A549 (cell line): ENCODE measurements around the gene NREP. TPM values are rescaled to one million over a fixed set of nuclear protein-coding genes. Genes with fewer than 3 reads are reported as not detected.

Experiments
- ATAC-seq, 2 experiments: fragments of 200-7000 bp in 1 of 2; fragments of >200 bp in 1 of 2; cut with Nextera tagmentation in 1 of 2; cut with Tn5 transposase in 1 of 2; 3 replicates each; pipeline versions ENCODE4 v1.8.0 to v1.9.1; 2018 to 2020; ENCODE audit warnings: mild to moderate bottlenecking in 1 of 2, moderate library complexity in 1 of 2
- CTCF ChIA-PET: fragments of 300-600 bp; sonication (Branson Sonifier 250); formaldehyde crosslinking; extraction: SDS; loops from one replicate; lab custom pipeline; 2021; ENCODE audit warnings: antibody characterized with exemption, inconsistent platforms; lab: Yijun Ruan, JAX
- POLR2A ChIA-PET: fragments of 350-600 bp; formaldehyde crosslinking; extraction: SDS; loops from one replicate; lab custom pipeline; 2021; ENCODE audit warnings: antibody characterized with exemption, inconsistent platforms; lab: Yijun Ruan, JAX
- DNase-seq, 2 experiments: peaks; one replicate each; pipeline versions ENCODE4 v3.0.0 to v3.0.0-alpha.2; 2011 to 2016; ENCODE audit warnings: low read depth in 1 of 2, low spot score in 1 of 2
- FAIRE-seq: peaks from 2 replicates; lab custom pipeline; 2011; peaks lifted over from hg19 to GRCh38; lab: Jason Lieb, UNC
- H3K27ac ChIP-seq, 2 experiments: fragments of >200 bp; sonication (Bioruptor Twin); formaldehyde crosslinking; 3 replicates each; pipeline ENCODE4 v1.5.1; 2016 to 2017
- H3K4me1 ChIP-seq: fragments of >200 bp; sonication (Bioruptor Twin); formaldehyde crosslinking; 3 replicates; pipeline ENCODE4 v1.6.1; 2016
- H3K4me2 ChIP-seq: fragments of >200 bp; sonication (Bioruptor Twin); formaldehyde crosslinking; 3 replicates; pipeline ENCODE4 v1.6.1; 2016
- H3K4me3 ChIP-seq: fragments of >200 bp; sonication (Bioruptor Twin); formaldehyde crosslinking; 3 replicates; pipeline ENCODE4 v1.5.1; 2016
- H3K9me3 ChIP-seq: fragments of >200 bp; sonication (Bioruptor Twin); formaldehyde crosslinking; 3 replicates; pipeline ENCODE4 v1.6.1; 2016
- BHLHE40 ChIP-seq: IDR thresholded peaks from 2 replicates; pipeline ENCODE4 v1.6.1; 2012; ENCODE audit warnings: low read depth, low read length, inconsistent platforms
- CBX8 ChIP-seq: fragments of 200-600 bp; sonication (generic); IDR thresholded peaks from 2 replicates; pipeline ENCODE4 v1.6.1; 2016
- CEBPB ChIP-seq, 2 experiments: fragments of >200 bp in 1 of 2; sonication (Bioruptor Twin) in 1 of 2; formaldehyde crosslinking in 1 of 2; IDR thresholded peaks; 2 replicates each; pipeline ENCODE4 v1.6.1; 2012 to 2016
- CHD4 ChIP-seq: fragments of 200-600 bp; sonication (generic); IDR thresholded peaks from 2 replicates; pipeline ENCODE4 v1.6.1; 2016; ENCODE audit warnings: antibody characterized with exemption, mild to moderate bottlenecking, borderline replicate concordance
- EHF ChIP-seq: fragments of 250-450 bp; sonication (Bioruptor Pico); IDR thresholded peaks from 2 replicates; pipeline ENCODE4 v1.5.0; 2020; ENCODE audit warnings: mild to moderate bottlenecking
- FOSL2 ChIP-seq, 2 experiments: fragments of 450-650 bp in 1 of 2; fragments of >200 bp in 1 of 2; sonication (Bioruptor Twin) in 1 of 2; formaldehyde crosslinking; IDR thresholded peaks; 2 replicates each; pipeline versions ENCODE4 v1.5.0 to v1.6.1; 2016 to 2020; ENCODE audit warnings: mild to moderate bottlenecking in 1 of 2, moderate library complexity in 1 of 2
- FOXS1 ChIP-seq: fragments of 250-450 bp; sonication (Bioruptor Pico); IDR thresholded peaks from 2 replicates; pipeline ENCODE4 v1.5.0; 2020; ENCODE audit warnings: mild to moderate bottlenecking, moderate library complexity
- HEYL ChIP-seq: fragments of 250-450 bp; sonication (Bioruptor Pico); IDR thresholded peaks from 2 replicates; pipeline ENCODE4 v1.8.0; 2021; ENCODE audit warnings: mild to moderate bottlenecking, moderate library complexity
- JUN ChIP-seq, 2 experiments: fragments of >200 bp; sonication (Bioruptor Twin); formaldehyde crosslinking; IDR thresholded peaks; 2 replicates in 1 of 2; 3 replicates in 1 of 2; pipeline ENCODE4 v1.6.1; 2016 to 2017
- NR3C1 ChIP-seq: fragments of >200 bp; sonication (Bioruptor Twin); formaldehyde crosslinking; IDR thresholded peaks from 3 replicates; pipeline ENCODE4 v1.6.1; 2017
- RAD21 ChIP-seq, 2 experiments: fragments of >200 bp in 1 of 2; sonication (Bioruptor Twin) in 1 of 2; formaldehyde crosslinking in 1 of 2; IDR thresholded peaks in 1 of 2; conservative IDR thresholded peaks in 1 of 2; 2 replicates in 1 of 2; 3 replicates in 1 of 2; pipeline ENCODE4 v1.6.1; 2012 to 2018; ENCODE audit warnings: inconsistent platforms in 1 of 2
- RCOR1 ChIP-seq: fragments of 150-350 bp; IDR thresholded peaks from 2 replicates; pipeline ENCODE4 v1.6.1; 2014; ENCODE audit warnings: antibody characterized with exemption, low read length, low read depth
- RFX5 ChIP-seq: fragments of 450-650 bp; IDR thresholded peaks from 2 replicates; pipeline ENCODE4 v1.7.1; 2014; ENCODE audit warnings: antibody characterized with exemption, mild to moderate bottlenecking, moderate library complexity
- RNF2 ChIP-seq: fragments of 200-600 bp; sonication (generic); IDR thresholded peaks from 2 replicates; pipeline ENCODE4 v1.6.1; 2016; ENCODE audit warnings: low read depth, mild to moderate bottlenecking, antibody characterized with exemption, moderate library complexity, borderline replicate concordance
- SMC3 ChIP-seq: fragments of >200 bp; sonication (Bioruptor Twin); formaldehyde crosslinking; IDR thresholded peaks from 3 replicates; pipeline ENCODE4 v1.6.1; 2018; ENCODE audit warnings: inconsistent platforms
- ZC3H11A ChIP-seq: fragments of 450-650 bp; IDR thresholded peaks from 2 replicates; pipeline ENCODE4 v1.6.1; 2014; ENCODE audit warnings: antibody characterized with exemption, mild to moderate bottlenecking
- ZFP36 ChIP-seq: fragments of 450-650 bp; IDR thresholded peaks from 2 replicates; pipeline ENCODE4 v1.6.1; 2014; ENCODE audit warnings: borderline replicate concordance; ENCODE audit not compliant: partially characterized antibody
- WGBS: methylation state at CpG from one replicate; pipeline ENCODE4 v1.1.6; 2017; ENCODE audit errors: missing lambda C conversion rate; 5-methylcytosine and 5-hydroxymethylcytosine counted together
- polyA plus RNA-seq, 4 experiments: library from polyadenylated mRNA; depleted of rRNA in 3 of 4; stranded (reverse); fragments of >200 nt; fragmentation: RNase III in 1 of 4; extraction: RNeasy Plus Mini Kit Qiagen cat#74134 plus additional on column Dnase treatment in 1 of 4; gene quantifications; 2 replicates in 3 of 4; 3 replicates in 1 of 4; pipeline ENCODE4 v1.2.3, GENCODE V29; 2011 to 2017
- TF ChIP-seq, protein P1 (sequence below): IDR thresholded peaks from 2 replicates; pipeline ENCODE4 v1.6.1; 2012
- TF ChIP-seq, protein P2 (sequence below): fragments of >200 bp; sonication (Bioruptor Twin); formaldehyde crosslinking; IDR thresholded peaks from 2 replicates; pipeline ENCODE4 v1.6.1; 2016
- TF ChIP-seq, protein P3 (sequence below): fragments of >200 bp; sonication (Bioruptor Twin); formaldehyde crosslinking; IDR thresholded peaks from 3 replicates; pipeline ENCODE4 v1.6.1; 2016
- TF ChIP-seq, protein P4 (sequence below): fragments of 250-450 bp; sonication (Bioruptor Pico); IDR thresholded peaks from 2 replicates; pipeline ENCODE4 v1.5.0; 2021; ENCODE audit warnings: mild to moderate bottlenecking, moderate library complexity, borderline replicate concordance
- TF ChIP-seq, protein P5 (sequence below): fragments of 200-600 bp; sonication (generic); IDR thresholded peaks from 2 replicates; pipeline ENCODE4 v1.6.1; 2016; ENCODE audit warnings: antibody characterized with exemption, mild to moderate bottlenecking, moderate library complexity
- TF ChIP-seq, protein P6 (sequence below): fragments of 250-450 bp; sonication (Bioruptor Pico); IDR thresholded peaks from 2 replicates; pipeline ENCODE4 v1.5.0; 2020; ENCODE audit warnings: low read depth, mild to moderate bottlenecking, moderate library complexity

Gene NREP
- polyA plus RNA-seq, 2 of the 4 experiments (the other 2 are of a cell fraction) = 8.7 to 28.1 TPM

DNA sequence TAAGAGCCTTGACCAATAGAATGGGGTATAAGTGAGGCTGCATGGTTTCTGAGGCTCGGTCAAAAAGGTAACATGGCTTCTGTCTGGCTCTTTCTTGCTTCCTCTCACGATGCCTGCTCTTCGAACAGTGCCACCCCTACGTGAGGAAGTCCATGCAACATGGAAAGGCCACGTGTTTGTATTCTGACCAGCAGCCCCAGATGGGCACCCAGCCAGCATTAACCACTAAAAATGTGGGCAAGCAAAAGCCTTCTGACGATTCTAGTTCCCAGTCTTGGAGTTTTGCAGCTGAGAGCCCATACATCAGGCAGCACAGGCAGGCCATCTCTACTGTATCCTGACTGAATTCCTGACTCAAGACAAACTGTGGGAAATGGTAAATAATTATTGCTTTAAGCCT lies 24.2 kb upstream of the NREP start:
- H3K4me1 ChIP-seq = peaks cover 7% of the 10 kb centered on the region; the same call in 2 of the 3 replicates
- no peak for DNase-seq
- H3K4me2 ChIP-seq = no peak overlapping the region
- no peaks in the 10 kb centered on the region for H3K9me3 ChIP-seq
- H3K4me3 ChIP-seq = no peak overlapping the region
- TF ChIP-seq JUN (IDR thresholded peaks at IDR 0.05) (no peak), CBX8 (no peak), ZC3H11A (no peak), RCOR1 (no peak), ZFP36 (no peak), SMC3 (no peak), HEYL (CRISPR knock-in tag) (no peak), RNF2 (no peak)
- TF ChIP-seq, protein P1, sequence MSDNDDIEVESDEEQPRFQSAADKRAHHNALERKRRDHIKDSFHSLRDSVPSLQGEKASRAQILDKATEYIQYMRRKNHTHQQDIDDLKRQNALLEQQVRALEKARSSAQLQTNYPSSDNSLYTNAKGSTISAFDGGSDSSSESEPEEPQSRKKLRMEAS = no peak
- TF ChIP-seq, protein P2, sequence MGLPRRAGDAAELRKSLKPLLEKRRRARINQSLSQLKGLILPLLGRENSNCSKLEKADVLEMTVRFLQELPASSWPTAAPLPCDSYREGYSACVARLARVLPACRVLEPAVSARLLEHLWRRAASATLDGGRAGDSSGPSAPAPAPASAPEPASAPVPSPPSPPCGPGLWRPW = no peak
- ChIA-PET CTCF (interaction anchor here (1.0 kb wide), 1 partner anchor 640 kb away, joined by 4 read pairs; no protein-coding TSS in a partner anchor), POLR2A (no interaction called here)
- no peak for FAIRE-seq
- 46% methylated on average over 6 of the region's 6 CpGs for WGBS
- no peak for ATAC-seq
- no peak overlapping the region for H3K27ac ChIP-seq

DNA sequence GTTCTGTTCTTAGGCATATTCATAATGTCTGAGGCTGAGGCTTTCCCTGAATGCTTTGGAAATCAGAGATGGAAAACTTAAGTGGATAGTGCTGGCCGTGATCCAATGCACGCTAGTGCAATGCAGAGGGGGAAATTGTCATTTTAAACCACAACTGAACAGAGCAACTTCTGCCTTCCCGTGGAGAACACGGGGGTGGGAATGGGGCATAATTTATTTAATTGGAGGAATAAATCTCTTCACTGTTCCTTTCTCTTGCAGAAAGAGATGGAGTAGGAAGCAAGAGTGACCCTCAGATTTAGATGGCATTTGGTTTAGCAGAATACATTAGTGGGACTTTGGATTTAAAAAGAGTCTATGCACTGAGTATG lies 22.9 kb upstream of the NREP start:
- 39% methylated on average over 4 of the region's 4 CpGs for WGBS
- Histone ChIP-seq H3K27ac (no peak overlapping the region), H3K4me2 (no peak overlapping the region), H3K4me3 (no peak overlapping the region), H3K4me1 (peaks cover 7% of the 10 kb centered on the region; the same call in 2 of the 3 replicates), H3K9me3 (no peaks in the 10 kb centered on the region)
- TF ChIP-seq BHLHE40 (no peak), CHD4 (no peak), SMC3 (no peak), CEBPB (IDR thresholded peaks at IDR 0.05) (no peak), RFX5 (no peak), NR3C1 (no peak)
- TF ChIP-seq, protein P3, sequence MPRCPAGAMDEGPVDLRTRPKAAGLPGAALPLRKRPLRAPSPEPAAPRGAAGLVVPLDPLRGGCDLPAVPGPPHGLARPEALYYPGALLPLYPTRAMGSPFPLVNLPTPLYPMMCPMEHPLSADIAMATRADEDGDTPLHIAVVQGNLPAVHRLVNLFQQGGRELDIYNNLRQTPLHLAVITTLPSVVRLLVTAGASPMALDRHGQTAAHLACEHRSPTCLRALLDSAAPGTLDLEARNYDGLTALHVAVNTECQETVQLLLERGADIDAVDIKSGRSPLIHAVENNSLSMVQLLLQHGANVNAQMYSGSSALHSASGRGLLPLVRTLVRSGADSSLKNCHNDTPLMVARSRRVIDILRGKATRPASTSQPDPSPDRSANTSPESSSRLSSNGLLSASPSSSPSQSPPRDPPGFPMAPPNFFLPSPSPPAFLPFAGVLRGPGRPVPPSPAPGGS = no peak
- ATAC-seq (no peak), FAIRE-seq (no peak), DNase-seq (no peak)
- ChIA-PET CTCF (interaction anchor here (0.6 kb wide), 1 partner anchor 1745 kb away, joined by 4 read pairs; no protein-coding TSS in a partner anchor), POLR2A (no interaction called here)

DNA sequence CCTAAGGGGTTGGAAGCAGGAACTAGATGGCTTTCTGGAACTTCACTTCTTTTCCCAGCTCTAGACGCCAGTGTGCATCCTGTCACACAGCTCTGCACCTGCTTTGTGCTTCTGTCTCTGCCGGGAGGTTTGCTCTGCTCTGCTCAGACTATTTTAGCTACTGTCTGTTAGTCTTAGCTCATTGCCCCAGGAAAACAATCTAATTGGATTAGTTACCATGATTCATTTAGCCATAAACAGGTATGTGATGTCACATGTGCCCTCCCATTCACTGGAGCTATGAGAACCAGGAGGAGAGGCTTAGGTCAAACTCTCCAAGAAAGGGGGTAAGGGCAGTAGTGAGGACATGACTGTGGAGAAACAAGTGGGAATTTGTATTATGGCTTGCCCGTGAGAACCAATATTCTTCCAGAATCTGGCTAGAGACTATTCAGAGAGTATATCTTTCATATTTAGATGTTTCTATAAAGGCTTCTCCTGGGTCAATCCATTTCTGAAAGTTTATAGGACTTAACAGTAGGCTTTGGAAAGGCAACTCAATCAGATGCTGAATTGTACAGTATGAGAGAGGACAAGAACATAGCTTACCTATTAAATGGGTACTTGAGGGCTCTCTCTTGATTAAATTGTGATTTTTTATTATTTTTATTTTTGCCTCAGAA lies 22.4 kb upstream of the NREP start:
- DNase-seq (no peak), FAIRE-seq (no peak), ATAC-seq (no peak)
- ChIA-PET CTCF (no interaction called here), POLR2A (no interaction called here)
- 77% methylated on average over 3 of the region's 3 CpGs for WGBS
- H3K4me1 ChIP-seq = peaks cover 7% of the 10 kb centered on the region; the same call in 2 of the 3 replicates
- no peak overlapping the region for H3K4me3 ChIP-seq
- H3K9me3 ChIP-seq = no peaks in the 10 kb centered on the region
- H3K27ac ChIP-seq = no peak overlapping the region
- H3K4me2 ChIP-seq = no peak overlapping the region
- TF ChIP-seq, protein P4, sequence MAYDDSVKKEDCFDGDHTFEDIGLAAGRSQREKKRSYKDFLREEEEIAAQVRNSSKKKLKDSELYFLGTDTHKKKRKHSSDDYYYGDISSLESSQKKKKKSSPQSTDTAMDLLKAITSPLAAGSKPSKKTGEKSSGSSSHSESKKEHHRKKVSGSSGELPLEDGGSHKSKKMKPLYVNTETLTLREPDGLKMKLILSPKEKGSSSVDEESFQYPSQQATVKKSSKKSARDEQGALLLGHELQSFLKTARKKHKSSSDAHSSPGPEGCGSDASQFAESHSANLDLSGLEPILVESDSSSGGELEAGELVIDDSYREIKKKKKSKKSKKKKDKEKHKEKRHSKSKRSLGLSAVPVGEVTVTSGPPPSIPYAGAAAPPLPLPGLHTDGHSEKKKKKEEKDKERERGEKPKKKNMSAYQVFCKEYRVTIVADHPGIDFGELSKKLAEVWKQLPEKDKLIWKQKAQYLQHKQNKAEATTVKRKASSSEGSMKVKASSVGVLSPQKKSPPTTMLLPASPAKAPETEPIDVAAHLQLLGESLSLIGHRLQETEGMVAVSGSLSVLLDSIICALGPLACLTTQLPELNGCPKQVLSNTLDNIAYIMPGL (CRISPR knock-in tag) = no peak
- TF ChIP-seq FOXS1 (CRISPR knock-in tag) (no peak), RAD21 (conservative IDR thresholded peaks at IDR 0.05 in 1 of 2, IDR thresholded peaks at IDR 0.05 in 1 of 2) (no peak), FOSL2 (IDR thresholded peaks at IDR 0.05) (no peak), FOSL2 (CRISPR knock-in tag; IDR thresholded peaks at IDR 0.05) (no peak), EHF (no peak)
- TF ChIP-seq, protein P5, sequence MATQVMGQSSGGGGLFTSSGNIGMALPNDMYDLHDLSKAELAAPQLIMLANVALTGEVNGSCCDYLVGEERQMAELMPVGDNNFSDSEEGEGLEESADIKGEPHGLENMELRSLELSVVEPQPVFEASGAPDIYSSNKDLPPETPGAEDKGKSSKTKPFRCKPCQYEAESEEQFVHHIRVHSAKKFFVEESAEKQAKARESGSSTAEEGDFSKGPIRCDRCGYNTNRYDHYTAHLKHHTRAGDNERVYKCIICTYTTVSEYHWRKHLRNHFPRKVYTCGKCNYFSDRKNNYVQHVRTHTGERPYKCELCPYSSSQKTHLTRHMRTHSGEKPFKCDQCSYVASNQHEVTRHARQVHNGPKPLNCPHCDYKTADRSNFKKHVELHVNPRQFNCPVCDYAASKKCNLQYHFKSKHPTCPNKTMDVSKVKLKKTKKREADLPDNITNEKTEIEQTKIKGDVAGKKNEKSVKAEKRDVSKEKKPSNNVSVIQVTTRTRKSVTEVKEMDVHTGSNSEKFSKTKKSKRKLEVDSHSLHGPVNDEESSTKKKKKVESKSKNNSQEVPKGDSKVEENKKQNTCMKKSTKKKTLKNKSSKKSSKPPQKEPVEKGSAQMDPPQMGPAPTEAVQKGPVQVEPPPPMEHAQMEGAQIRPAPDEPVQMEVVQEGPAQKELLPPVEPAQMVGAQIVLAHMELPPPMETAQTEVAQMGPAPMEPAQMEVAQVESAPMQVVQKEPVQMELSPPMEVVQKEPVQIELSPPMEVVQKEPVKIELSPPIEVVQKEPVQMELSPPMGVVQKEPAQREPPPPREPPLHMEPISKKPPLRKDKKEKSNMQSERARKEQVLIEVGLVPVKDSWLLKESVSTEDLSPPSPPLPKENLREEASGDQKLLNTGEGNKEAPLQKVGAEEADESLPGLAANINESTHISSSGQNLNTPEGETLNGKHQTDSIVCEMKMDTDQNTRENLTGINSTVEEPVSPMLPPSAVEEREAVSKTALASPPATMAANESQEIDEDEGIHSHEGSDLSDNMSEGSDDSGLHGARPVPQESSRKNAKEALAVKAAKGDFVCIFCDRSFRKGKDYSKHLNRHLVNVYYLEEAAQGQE = no peak
- TF ChIP-seq, protein P6, sequence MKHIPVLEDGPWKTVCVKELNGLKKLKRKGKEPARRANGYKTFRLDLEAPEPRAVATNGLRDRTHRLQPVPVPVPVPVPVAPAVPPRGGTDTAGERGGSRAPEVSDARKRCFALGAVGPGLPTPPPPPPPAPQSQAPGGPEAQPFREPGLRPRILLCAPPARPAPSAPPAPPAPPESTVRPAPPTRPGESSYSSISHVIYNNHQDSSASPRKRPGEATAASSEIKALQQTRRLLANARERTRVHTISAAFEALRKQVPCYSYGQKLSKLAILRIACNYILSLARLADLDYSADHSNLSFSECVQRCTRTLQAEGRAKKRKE (CRISPR knock-in tag) = no peak
